Ishikawa (cell line): ENCODE measurements around the gene HSPB6.

ENCODE experiments used
- CEBPB ChIP-seq: IDR thresholded peaks from 2 replicates; pipeline ENCODE4 v1.6.1; 2012
- CREB1 ChIP-seq: IDR thresholded peaks from 2 replicates; pipeline ENCODE4 v1.6.1; 2012; ENCODE audit warnings: low read depth
- EGR1 ChIP-seq: IDR thresholded peaks from 2 replicates; pipeline ENCODE4 v1.6.1; 2012
- EP300 ChIP-seq: IDR thresholded peaks from 2 replicates; pipeline ENCODE4 v1.6.1; 2012; ENCODE audit warnings: borderline replicate concordance
- NFIC ChIP-seq: IDR thresholded peaks from 2 replicates; pipeline ENCODE4 v1.6.1; 2012
- RAD21 ChIP-seq: IDR thresholded peaks from 2 replicates; pipeline ENCODE4 v1.6.1; 2012; ENCODE audit warnings: low read depth
- REST ChIP-seq: IDR thresholded peaks from 2 replicates; pipeline ENCODE4 v1.6.1; 2012; ENCODE audit warnings: low read depth, mild to moderate bottlenecking
- TAF1 ChIP-seq: IDR thresholded peaks from 2 replicates; pipeline ENCODE4 v1.6.1; 2012; ENCODE audit warnings: low read depth, mild to moderate bottlenecking
- TCF12 ChIP-seq: IDR thresholded peaks from 2 replicates; pipeline ENCODE4 v1.6.1; 2012; ENCODE audit warnings: low read depth
- TEAD4 ChIP-seq: IDR thresholded peaks from 2 replicates; pipeline ENCODE4 v1.6.1; 2012
- YY1 ChIP-seq: IDR thresholded peaks from 2 replicates; pipeline ENCODE4 v1.6.1; 2012; ENCODE audit warnings: low read depth
- ZBTB7A ChIP-seq: IDR thresholded peaks from 2 replicates; pipeline ENCODE4 v1.6.1; 2012; ENCODE audit warnings: low read depth
- TF ChIP-seq, protein P1 (sequence below): IDR thresholded peaks from 2 replicates; pipeline ENCODE4 v1.6.1; 2012
- TF ChIP-seq, protein P2 (sequence below): IDR thresholded peaks from 2 replicates; pipeline ENCODE4 v1.6.1; 2012

DNA sequence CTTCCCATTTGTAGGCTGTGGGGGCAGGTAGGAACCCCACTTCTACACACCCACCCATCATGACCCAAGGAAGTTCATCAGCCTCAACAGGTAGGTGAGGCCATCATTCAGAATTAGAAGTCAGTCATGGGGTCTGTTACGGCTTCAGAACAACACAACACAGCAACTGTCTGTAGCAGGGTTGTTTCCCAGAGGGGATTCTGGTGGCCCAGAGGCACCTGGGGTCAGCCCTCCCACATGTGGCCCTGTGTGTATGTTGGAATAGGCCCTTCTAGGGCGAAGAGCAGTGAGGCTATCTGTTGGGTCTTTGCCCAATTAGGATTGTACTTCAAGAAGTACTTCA, 18.0 kb downstream of the HSPB6 start:
- TF ChIP-seq EP300, result no peak
- TF ChIP-seq REST, result no peak
- TF ChIP-seq YY1, result no peak
- TF ChIP-seq TCF12, result no peak
- TF ChIP-seq, protein P1, sequence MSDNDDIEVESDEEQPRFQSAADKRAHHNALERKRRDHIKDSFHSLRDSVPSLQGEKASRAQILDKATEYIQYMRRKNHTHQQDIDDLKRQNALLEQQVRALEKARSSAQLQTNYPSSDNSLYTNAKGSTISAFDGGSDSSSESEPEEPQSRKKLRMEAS, result no peak
- no peak for TF ChIP-seq TAF1
- TF ChIP-seq, protein P2, sequence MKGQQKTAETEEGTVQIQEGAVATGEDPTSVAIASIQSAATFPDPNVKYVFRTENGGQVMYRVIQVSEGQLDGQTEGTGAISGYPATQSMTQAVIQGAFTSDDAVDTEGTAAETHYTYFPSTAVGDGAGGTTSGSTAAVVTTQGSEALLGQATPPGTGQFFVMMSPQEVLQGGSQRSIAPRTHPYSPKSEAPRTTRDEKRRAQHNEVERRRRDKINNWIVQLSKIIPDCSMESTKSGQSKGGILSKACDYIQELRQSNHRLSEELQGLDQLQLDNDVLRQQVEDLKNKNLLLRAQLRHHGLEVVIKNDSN, result no peak
- TF ChIP-seq CEBPB, result no peak
- TF ChIP-seq NFIC, result no peak
- TF ChIP-seq RAD21, result no peak
- no peak for TF ChIP-seq TEAD4
- no peak for TF ChIP-seq EGR1
- no peak for TF ChIP-seq ZBTB7A
- no peak for TF ChIP-seq CREB1
